K562 (cell line): ENCODE measurements around the gene COASY. TPM values are rescaled to one million over a fixed set of nuclear protein-coding genes. Genes with fewer than 3 reads are reported as not detected.

Experiments
- CAMTA2 ChIP-seq: fragments of 250-450 bp; sonication (Bioruptor Pico); conservative IDR thresholded peaks from 2 replicates; pipeline ENCODE4 v1.5.1; 2022
- EP400 ChIP-seq: fragments of 450-650 bp; IDR thresholded peaks from 2 replicates; pipeline ENCODE4 v1.6.1; 2017; ENCODE audit warnings: antibody characterized with exemption, mild to moderate bottlenecking, moderate library complexity
- GTF2F1 ChIP-seq: IDR thresholded peaks from 2 replicates; pipeline ENCODE4 v1.6.1; 2011; ENCODE audit warnings: low read depth, low read length, improper control_type of control experiment
- KLF6 ChIP-seq: fragments of 250-450 bp; sonication (Bioruptor Pico); IDR thresholded peaks from 2 replicates; pipeline ENCODE4 v1.4.0; 2020; ENCODE audit warnings: mild to moderate bottlenecking, moderate library complexity, borderline replicate concordance
- NBN ChIP-seq: fragments of 450-650 bp; IDR thresholded peaks from 2 replicates; pipeline ENCODE4 v1.6.1; 2016; ENCODE audit warnings: low read depth, mild to moderate bottlenecking
- NR1H2 ChIP-seq: sonication (generic); formaldehyde crosslinking; IDR thresholded peaks from 2 replicates; pipeline ENCODE4 v1.4.0; 2020; ENCODE audit warnings: mild to moderate bottlenecking, missing genetic modification reagents
- SIX5 ChIP-seq, 2 experiments: IDR thresholded peaks; 2 replicates each; pipeline ENCODE4 v1.6.1; 2011; ENCODE audit warnings: low read length in 2 of 2, borderline replicate concordance in 1 of 2, low read depth in 1 of 2, mild to moderate bottlenecking in 1 of 2, moderate library complexity in 1 of 2; ENCODE audit not compliant: insufficient read depth in 1 of 2
- TCF7L2 ChIP-seq: fragments of 150-350 bp; IDR thresholded peaks from 2 replicates; pipeline ENCODE4 v1.6.1; 2016; ENCODE audit warnings: low read depth, mild to moderate bottlenecking, low read length, moderate library complexity
- ZC3H11A ChIP-seq: IDR thresholded peaks from 2 replicates; pipeline ENCODE4 v1.6.1; 2012; ENCODE audit warnings: low read depth, low read length, improper control_type of control experiment
- ZNF12 ChIP-seq: sonication (generic); formaldehyde crosslinking; IDR thresholded peaks from 2 replicates; pipeline ENCODE4 v1.4.0; 2020; ENCODE audit warnings: mild to moderate bottlenecking, missing genetic modification reagents
- ZNF695 ChIP-seq: fragments of 450-650 bp; formaldehyde crosslinking; IDR thresholded peaks from 2 replicates; pipeline ENCODE4 v1.4.0; 2020; ENCODE audit warnings: mild to moderate bottlenecking, moderate library complexity
- polyA plus RNA-seq, 8 experiments: library from polyadenylated mRNA; depleted of rRNA in 4 of 8; stranded (reverse) in 5 of 8; unstranded in 3 of 8; fragments of >200 nt; fragmentation: Nextera tagmentation in 2 of 8; fragmentation: Illumina TruSeq in 1 of 8; extraction: Ambion mirVana in 2 of 8; extraction: Trizol in 1 of 8; gene quantifications; 2 replicates each; pipeline versions ENCODE4 v1.2.1 to v1.2.3, GENCODE V29; 2011 to 2014; ENCODE audit warnings: inconsistent platforms in 1 of 8, missing spikeins in 1 of 8
- total RNA-seq, 7 experiments: library from RNA; depleted of rRNA in 6 of 7; stranded (reverse); fragments of >200 nt in 6 of 7; fragmentation: Illumina TruSeq in 2 of 7; extraction: Trizol in 2 of 7; gene quantifications; 2 replicates each; pipeline versions ENCODE4 v1.2.1 to v1.2.3, GENCODE V29; 2011 to 2021; ENCODE audit warnings: low replicate concordance in 1 of 7
- TF ChIP-seq, protein P1 (sequence below): fragments of 200-400 bp; formaldehyde crosslinking; IDR thresholded peaks from 2 replicates; pipeline ENCODE4 v1.6.1; 2017; ENCODE audit warnings: mild to moderate bottlenecking, low read depth, low read length, moderate library complexity
- TF ChIP-seq, protein P2 (sequence below), 2 experiments: fragments of 450-650 bp in 1 of 2; IDR thresholded peaks; 2 replicates each; pipeline ENCODE4 v1.6.1; 2011 to 2017; ENCODE audit warnings: low read depth in 2 of 2, antibody characterized with exemption in 1 of 2, borderline replicate concordance in 1 of 2, low read length in 1 of 2, mild to moderate bottlenecking in 1 of 2, mixed read lengths in 1 of 2; ENCODE audit not compliant: control insufficient read depth in 1 of 2

Gene COASY
- total and polyA plus RNA-seq, 9 of the 15 experiments (the other 6 are each of a cell fraction or from before 2014, with no cell fraction given) = 25.4 to 175 (median 62.3) TPM

DNA sequence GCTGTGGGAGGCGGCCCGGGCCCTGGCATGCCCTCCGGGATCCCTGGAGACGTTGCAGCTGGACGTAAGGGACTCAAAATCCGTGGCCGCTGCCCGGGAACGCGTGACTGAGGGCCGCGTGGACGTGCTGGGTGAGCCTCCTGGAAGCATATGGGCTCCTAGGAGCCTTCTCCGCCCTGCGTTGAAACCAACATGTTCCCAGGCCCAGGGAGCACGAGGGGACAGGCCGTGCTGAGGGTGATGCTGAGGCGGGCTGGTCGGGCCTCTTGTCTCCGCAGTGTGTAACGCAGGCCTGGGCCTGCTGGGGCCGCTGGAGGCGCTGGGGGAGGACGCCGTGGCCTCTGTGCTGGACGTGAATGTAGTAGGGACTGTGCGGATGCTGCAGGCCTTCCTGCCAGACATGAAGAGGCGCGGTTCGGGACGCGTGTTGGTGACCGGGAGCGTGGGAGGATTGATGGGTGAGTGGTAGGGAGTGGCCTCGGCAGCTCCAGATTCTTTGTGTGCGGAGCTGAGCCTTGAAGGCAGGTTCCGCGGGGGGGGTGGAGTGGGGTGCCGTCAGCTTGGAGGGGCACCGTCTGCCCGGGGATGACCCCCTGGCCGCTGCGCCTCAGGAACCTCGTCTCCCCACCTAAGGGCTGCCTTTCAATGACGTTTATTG is 8.7 kb upstream of the COASY start (continued):
- TF ChIP-seq, protein P1, sequence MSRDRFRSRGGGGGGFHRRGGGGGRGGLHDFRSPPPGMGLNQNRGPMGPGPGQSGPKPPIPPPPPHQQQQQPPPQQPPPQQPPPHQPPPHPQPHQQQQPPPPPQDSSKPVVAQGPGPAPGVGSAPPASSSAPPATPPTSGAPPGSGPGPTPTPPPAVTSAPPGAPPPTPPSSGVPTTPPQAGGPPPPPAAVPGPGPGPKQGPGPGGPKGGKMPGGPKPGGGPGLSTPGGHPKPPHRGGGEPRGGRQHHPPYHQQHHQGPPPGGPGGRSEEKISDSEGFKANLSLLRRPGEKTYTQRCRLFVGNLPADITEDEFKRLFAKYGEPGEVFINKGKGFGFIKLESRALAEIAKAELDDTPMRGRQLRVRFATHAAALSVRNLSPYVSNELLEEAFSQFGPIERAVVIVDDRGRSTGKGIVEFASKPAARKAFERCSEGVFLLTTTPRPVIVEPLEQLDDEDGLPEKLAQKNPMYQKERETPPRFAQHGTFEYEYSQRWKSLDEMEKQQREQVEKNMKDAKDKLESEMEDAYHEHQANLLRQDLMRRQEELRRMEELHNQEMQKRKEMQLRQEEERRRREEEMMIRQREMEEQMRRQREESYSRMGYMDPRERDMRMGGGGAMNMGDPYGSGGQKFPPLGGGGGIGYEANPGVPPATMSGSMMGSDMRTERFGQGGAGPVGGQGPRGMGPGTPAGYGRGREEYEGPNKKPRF = no peak
- TF ChIP-seq SIX5 (IDR thresholded peaks at IDR 0.05; ENCODE audit: borderline replicate concordance in 1 of 2, insufficient read depth in 1 of 2, low read depth in 1 of 2, low read length in 2 of 2) = no peak
- TF ChIP-seq NR1H2 = no peak
- TF ChIP-seq, protein P2, sequence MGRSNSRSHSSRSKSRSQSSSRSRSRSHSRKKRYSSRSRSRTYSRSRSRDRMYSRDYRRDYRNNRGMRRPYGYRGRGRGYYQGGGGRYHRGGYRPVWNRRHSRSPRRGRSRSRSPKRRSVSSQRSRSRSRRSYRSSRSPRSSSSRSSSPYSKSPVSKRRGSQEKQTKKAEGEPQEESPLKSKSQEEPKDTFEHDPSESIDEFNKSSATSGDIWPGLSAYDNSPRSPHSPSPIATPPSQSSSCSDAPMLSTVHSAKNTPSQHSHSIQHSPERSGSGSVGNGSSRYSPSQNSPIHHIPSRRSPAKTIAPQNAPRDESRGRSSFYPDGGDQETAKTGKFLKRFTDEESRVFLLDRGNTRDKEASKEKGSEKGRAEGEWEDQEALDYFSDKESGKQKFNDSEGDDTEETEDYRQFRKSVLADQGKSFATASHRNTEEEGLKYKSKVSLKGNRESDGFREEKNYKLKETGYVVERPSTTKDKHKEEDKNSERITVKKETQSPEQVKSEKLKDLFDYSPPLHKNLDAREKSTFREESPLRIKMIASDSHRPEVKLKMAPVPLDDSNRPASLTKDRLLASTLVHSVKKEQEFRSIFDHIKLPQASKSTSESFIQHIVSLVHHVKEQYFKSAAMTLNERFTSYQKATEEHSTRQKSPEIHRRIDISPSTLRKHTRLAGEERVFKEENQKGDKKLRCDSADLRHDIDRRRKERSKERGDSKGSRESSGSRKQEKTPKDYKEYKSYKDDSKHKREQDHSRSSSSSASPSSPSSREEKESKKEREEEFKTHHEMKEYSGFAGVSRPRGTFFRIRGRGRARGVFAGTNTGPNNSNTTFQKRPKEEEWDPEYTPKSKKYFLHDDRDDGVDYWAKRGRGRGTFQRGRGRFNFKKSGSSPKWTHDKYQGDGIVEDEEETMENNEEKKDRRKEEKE (IDR thresholded peaks at IDR 0.05; ENCODE audit: borderline replicate concordance in 1 of 2, control insufficient read depth in 1 of 2, low read depth in 2 of 2, low read length in 1 of 2) = no peak
- TF ChIP-seq CAMTA2 (CRISPR knock-in tag) = no peak
- TF ChIP-seq TCF7L2 = no peak
- TF ChIP-seq GTF2F1 = no peak
- peak; percentile 74 for TF ChIP-seq EP400
- no peak for TF ChIP-seq ZNF695 (CRISPR knock-in tag)
- TF ChIP-seq ZNF12 (CRISPR knock-in tag) = no peak
- peak; percentile 38; the same call in 1 of the 2 replicates for TF ChIP-seq KLF6 (CRISPR knock-in tag)
- peak; percentile 51; the same call in 1 of the 2 replicates for TF ChIP-seq NBN
- TF ChIP-seq ZC3H11A = no peak
